Stimulated activated naive CD4-positive, alpha-beta T cell (primary cell): ENCODE results near the gene SV2B.

Experiments
- DNase-seq, 6 experiments: peaks; one replicate each; lab custom pipeline; 2025; lab: John Stamatoyannopoulos, UW

SV2B gene

DNA sequence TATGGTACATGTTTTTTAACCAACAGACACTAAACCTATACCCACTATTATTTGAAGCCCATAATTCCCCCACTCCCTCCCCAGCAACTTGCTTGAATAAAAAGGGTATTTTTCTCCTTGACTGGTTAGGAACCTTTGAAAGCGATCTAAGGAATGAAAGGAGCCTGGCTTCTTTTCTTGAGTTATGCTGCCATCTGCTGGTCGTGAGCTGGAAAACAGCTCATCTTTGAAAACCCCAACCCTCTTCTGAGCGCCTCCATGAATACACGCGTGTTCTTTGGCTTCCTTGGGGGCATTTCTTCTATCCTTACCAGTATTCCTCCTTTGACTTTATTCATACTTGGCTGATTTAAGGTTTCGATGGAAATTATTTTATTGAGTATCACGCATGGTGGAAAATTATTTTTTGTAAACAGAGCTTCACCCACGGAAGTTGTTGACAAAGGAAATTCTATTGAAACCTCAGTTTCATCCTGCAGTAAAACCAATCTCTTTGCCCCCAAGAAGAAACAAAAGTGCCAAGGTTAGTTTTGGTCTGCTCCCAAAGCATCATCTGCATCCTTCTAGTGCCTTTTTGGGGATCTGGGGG, 171.6 kb downstream of the SV2B start:
- DNase-seq, result peak in 5 of 6 experiments; percentile 26 to 69 (median 49)

DNA sequence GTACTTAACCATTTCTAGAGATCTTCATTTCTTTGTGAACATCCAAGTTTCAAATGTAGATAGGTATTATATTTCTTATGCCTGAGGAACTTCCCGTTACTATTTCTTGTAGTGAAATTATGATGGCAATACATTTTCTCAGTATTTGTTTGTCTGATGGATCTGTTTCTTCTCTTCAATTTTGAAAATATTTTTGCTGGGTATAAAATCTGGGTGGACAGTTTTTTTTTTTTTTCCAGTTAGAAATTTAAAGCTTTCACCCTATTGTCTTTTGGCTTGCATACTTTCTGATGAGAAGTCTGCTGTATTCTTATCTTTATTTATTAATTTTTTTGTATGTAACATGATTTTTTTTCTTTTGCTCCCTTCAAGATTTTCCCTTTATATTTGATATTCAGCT, 175.8 kb downstream of the SV2B start:
- DNase-seq, result no peak

DNA sequence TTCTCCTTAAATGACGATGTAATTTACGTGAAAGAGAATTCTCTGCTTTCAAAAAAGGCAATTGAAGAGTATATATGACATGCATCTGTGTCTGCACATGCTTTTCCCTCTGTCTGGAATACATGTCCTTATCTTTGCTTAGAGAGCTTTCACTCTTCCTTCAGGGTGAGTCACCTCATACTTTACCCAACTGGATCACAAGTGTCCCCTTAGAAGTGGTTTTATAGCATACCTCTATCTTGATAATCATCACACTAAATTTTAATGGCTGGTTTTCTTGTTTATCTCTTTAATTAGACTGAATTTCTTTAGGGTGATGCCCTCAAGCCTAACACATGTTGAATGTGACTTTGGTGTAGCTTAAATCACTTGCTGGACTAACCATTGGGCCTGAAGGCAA, 178.9 kb downstream of the SV2B start:
- no peak for DNase-seq

- no peak for DNase-seq
Measured at GRCh38 chr15:91279486-91279885, 179.4 kb downstream of the SV2B start.

- DNase-seq, result no peak
Measured at GRCh38 chr15:91281947-91282346, 181.9 kb downstream of the SV2B start.

DNA sequence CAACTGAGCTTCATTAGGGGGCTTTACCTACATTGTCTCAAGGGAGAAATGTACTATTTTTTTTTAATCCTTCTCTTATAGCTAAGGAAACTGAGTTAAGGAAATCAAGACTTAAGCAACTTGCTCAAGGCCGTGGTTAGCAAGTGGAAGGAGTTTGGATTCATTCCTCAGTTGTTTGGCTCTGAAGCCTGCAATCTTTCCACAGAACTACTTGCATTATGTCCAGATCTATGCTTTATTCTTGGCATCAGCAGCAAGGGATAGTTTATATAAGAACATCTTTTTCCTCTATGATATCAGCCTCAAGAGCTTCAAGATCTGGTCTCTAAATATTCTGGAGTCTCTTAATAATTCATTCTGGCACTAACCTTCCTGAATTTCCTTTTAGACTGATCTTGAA, 182.4 kb downstream of the SV2B start:
- DNase-seq, result no peak

GRCh38 chr15:91283155-91283554, 183.1 kb downstream of the SV2B start:
- no peak for DNase-seq

DNA sequence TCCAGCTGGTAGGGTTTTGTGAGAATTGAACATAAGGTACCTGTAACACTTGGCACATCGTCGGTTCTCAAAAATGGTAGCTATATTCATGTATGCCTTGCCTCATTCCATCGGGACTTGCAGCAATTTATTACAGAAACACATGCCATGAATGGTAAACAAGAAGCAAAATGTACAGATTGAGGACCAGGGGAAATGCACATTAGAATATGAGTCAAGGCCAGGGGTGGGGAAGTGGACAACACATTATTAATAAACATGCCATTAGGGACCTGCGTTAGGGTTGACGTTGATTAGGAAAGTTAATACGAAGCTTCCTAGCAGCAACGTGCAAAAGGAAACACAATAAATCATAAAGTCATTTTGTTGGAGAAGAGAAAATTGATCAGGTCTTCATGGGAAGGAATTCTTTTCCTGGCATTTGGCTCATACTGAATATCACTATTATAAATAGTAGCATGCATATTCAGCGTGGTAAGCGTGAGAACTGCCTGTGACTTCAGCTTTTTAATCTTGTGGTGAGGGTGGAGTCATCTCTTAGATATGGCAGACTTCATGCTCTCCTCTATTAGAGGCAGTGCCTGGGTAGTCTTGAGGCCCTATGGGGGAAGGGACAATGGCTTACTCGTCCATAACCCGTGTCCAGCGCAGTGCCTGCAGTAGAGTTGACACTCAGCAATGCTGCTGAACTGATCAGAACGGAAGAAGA, 184.9 kb downstream of the SV2B start:
- no peak for DNase-seq

DNA sequence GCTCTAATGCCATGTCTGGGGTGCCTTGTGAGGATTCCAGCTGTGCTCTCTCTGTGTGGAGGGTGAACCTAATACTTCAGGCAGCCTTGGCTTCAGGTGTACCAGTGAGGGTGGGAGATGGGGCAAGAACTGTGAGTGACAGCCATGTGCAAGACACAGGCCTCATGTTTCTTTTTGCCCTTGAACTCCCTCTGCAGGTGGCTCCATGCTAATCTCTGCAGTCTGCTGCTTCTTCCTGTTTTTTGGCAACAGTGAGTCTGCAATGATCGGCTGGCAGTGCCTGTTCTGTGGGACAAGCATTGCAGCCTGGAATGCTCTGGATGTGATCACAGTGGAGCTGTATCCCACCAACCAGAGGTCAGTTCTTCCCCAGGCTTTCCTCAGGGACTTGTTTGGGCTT, 189.3 kb downstream of the SV2B start:
- DNase-seq, result peak in 1 of 6 experiments; percentile 7

- DNase-seq, result no peak
Measured at GRCh38 chr15:91290553-91290952, 190.5 kb downstream of the SV2B start.

DNA sequence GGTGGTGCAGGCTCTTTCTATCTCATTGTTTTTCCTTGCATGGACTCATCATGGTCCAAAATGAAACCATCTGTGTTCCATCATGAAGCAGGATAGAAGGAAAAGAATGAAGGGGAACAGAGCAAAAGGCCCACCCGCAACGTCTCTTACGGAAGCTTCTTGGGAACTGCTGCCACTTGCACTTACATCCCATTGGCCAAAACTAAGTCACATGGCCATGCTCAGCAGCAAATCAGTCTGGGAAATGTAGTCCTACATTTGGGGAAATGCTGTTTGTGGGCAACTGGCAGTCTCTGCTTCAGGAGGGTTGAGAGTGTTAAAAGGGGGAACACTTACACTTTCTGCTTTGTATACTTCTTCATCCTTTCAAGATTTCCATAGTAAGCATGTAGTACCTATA, 191.6 kb downstream of the SV2B start:
- peak in 2 of 6 experiments; percentile 6 to 12 for DNase-seq

DNA sequence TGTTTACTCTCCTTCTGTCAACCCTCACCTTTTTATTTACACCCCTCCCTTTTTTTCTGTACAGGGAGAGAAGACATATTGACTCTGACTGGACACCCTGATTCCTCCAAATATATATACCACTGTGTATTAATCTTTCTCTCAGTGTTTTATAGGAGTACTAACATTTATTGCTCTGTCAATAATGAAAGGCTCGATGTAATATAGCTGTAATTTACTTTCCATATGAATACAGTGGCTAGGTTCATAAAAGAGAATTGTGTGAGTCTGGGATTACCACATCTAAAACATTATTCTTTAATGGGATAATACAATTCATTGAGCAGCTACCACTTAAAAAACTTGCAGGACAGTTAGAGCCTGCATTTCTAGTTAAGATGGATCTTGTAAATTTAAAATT, 194.3 kb downstream of the SV2B start:
- DNase-seq, result no peak

DNA sequence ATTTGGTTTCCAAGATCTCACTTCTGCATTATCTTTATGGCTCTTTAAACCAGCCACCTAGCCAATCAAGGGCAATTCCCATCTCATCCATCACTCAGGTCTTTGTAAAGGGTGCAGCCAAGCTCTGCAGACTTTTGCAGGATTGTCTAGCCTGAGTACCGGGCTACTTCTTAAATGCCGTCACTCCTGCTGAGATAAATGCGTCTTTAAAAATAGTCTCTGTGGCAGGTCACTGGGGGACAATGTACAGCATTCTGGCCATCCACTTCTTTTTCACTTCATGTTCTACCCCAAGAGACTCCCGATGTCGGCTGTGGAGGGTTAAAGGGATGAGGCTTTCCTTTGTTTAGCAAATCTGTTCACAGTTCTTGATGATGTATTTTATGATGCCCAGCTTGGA, 194.7 kb downstream of the SV2B start:
- no peak for DNase-seq

- DNase-seq, result no peak
Measured at GRCh38 chr15:91298101-91298500, 198.0 kb downstream of the SV2B start.

GRCh38 chr15:91302588-91303439, 202.8 kb downstream of the SV2B start:
- DNase-seq, result peak in 4 of 6 experiments; percentile 5 to 72 (median 43)

GRCh38 chr15:91304210-91304609, 204.2 kb downstream of the SV2B start:
- no peak for DNase-seq

DNA sequence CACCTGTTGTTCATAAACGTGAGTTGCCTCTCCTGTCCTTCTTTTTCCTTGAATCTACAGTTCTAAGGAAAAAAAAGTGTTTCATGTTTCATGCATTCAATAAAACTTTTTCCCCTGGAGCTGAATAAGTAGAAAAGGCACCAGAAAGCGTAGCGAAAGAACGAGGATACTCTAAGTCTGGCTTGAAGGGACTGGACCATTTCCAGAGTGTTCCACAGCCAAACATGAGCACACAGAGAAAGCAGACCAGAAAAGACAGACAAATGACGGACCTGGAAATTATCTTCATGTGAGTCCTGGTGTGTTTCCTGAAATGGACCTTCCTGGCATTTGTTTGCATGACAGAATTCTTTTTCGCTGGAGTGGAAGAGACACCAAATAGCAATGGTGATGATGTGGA, 204.7 kb downstream of the SV2B start:
- DNase-seq, result no peak

GRCh38 chr15:91306144-91306543, 206.1 kb downstream of the SV2B start:
- no peak for DNase-seq

- no peak for DNase-seq
Measured at GRCh38 chr15:91307601-91308000, 207.5 kb downstream of the SV2B start.

GRCh38 chr15:91308199-91308598, 208.1 kb downstream of the SV2B start:
- no peak for DNase-seq

GRCh38 chr15:91308855-91309254, 208.8 kb downstream of the SV2B start:
- peak in 2 of 6 experiments; percentile 9 to 24 for DNase-seq

DNA sequence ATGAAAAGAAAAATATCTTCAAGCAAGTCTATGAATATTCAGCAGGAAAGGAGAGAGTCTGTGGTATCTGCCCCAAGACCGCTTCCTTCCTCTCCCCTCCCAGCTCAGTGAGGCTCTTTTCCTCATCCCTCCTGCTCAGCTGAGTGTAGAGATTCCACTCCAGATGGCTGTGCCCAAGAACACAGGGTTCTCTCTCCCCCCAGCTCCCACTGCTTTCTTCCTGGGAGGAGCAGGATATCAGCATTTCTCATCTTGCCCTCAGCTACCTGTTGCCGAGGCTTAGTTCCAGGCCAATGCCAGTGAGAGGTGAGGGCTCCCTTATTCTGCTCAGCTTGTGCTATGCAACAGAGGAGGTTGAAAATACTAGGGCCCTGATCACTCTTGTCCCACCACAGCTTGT, 211.9 kb downstream of the SV2B start:
- DNase-seq, result peak in 2 of 6 experiments; percentile 42 to 46

DNA sequence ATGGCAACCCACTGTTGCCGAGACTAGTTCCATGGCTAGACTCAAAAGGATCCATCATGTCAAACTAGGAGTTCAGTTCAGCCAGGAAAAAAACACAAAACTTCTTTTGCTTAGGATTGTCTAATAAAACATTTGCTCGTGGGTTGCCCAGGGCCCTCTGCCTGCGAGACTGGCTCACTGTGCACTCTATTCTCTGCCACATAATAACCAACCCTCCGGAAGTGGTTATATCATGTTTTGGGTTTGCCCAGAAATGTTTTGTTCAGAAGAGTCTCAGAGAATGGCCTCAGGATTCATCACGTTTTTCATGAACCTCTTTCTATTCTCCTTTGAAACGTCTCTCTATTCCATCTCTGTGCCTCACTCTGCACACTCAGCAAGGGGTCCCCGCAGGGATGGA, 216.1 kb downstream of the SV2B start:
- no peak for DNase-seq
